B cell (primary cell): Measurements from ENCODE around the gene MAPKBP1.

Experiments
- CTCF ChIP-seq: fragments of 200-600 bp; IDR thresholded peaks from one replicate; pipeline ENCODE4 v1.8.0; 2022; ENCODE audit warnings: antibody characterized with exemption, mild to moderate bottlenecking
- EZH2 ChIP-seq: IDR thresholded peaks from 2 replicates; pipeline ENCODE4 v1.6.1; 2012; ENCODE audit warnings: borderline replicate concordance, low read depth, mild to moderate bottlenecking, moderate library complexity, low read length; ENCODE audit not compliant: insufficient read depth, poor library complexity, severe bottlenecking

- TF ChIP-seq EZH2 (no peak), CTCF (no peak)
Observed at GRCh38 chr15:41779662-41780157, 5.4 kb downstream of the MAPKBP1 start.
